Placental epithelial cell (primary cell): ENCODE results near the gene FKBP1B. TPM values are rescaled to one million over a fixed set of nuclear protein-coding genes. Genes with fewer than 3 reads are reported as not detected.

Experiments
- small RNA-seq: library from RNA; depleted of rRNA; stranded (forward); fragments of <200 nt; gene quantifications from one replicate; pipeline ENCODE3, GENCODE V24; 2012
- total RNA-seq: library from RNA; depleted of rRNA; stranded (reverse); fragments of >200 nt; gene quantifications from 2 replicates; pipeline ENCODE4 v1.2.3, GENCODE V29; 2012

FKBP1B gene
- total RNA-seq: 17.5 and 41.6 TPM in 2 replicates

DNA sequence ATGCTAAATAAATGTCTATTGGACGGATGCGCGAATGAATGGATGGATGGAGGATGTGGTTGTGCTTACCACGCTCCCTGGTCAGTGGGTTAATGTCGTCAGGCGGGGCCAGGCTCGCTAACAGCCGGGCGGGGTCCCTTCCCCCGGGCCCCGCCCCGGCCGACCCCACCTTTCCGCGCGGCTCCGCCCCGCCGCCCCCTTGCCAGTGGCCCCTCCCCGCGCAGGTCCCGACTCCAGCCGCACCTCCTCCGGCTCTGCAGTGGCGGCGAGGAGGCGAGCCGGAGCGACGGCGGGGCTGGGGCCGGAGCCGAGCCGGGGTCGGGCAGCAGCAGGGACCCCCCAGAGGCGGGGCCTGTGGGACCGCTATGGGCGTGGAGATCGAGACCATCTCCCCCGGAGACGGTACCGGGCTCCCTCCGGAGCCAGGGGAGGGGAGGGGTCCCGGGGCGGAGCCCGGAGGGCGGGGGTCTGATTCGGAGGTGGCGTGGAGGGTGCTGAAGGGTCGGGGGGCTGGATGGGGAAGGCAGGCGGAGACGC, at the start of gene FKBP1B:
Gene FKBP1B (plus strand): TSS at position 257 of the 537 bp plus-strand sequence. CDS start 109 bp downstream, at position 366.

DNA sequence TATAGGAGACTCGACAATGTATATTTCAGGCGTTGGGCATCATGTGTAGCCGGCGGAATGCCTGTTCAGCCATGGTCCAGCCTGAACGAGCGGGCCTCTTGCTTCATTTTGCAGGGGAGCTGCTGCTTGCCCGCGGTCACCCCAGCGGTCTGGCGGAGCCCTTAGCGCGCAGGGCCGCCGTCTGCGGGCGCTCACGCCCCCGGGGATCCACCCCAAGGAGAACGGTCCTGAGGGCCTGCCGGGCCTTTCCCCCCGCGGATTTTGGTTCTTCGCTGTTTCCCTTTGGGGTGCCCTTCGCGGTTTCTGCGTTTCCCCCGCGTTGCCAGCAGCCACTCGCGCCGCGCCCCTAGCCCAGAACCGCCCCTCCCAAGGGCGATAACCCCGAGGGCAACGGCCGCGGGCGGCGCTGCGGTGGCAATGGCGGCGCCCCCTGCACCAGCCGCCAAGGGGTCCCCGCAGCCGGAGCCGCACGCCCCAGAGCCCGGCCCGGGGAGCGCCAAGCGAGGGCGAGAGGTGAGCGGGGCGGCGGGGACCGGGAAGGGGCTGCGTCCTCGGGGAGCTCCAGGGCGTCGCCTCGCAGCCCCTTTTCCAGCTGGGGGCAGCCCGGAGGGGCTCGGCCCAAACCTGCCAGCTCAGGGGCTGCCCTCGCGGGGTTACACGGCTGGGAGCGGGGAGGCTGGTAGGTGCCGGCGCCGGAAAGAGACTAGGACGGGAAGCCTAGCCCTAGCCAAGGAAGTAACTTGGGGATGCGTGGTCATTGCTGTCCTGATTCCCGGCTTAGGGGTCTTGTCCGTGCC, 39.7 kb upstream of the FKBP1B start, which contains the start of gene MFSD2B:
Gene MFSD2B (plus strand): TSS at position 406 of the 797 bp plus-strand sequence. CDS start 12 bp downstream, at position 418.

GRCh38 chr2:24046930-24047702, 2.4 kb upstream of the FKBP1B start, which contains the start of gene WDCP:
Gene WDCP (minus strand): TSS chr2:24047391. CDS start chr2:24039494, 7,897 bp downstream.

GRCh38 chr2:24075915-24076848, 26.6 kb downstream of the FKBP1B start, which contains the start of gene SF3B6:
Gene SF3B6 (minus strand): TSS chr2:24076326. CDS start chr2:24076229, 97 bp downstream.

GRCh38 chr2:24084386-24085199, 35.1 kb downstream of the FKBP1B start, which contains the start of gene TP53I3:
Gene TP53I3 (minus strand): TSS chr2:24084834. CDS start chr2:24084326, 508 bp downstream.

Small RNA genes within 50 kb of the gene (small RNA-seq; reads per million reads assigned to genes)
- gene RNU6-370P: not detected

Other genes starting within 250 kb of the FKBP1B start
- 13.2 and 21.6 TPM in 2 replicates for gene ATAD2B, start 122.6 kb upstream of the FKBP1B start, total RNA-seq
- gene UBXN2A, start 109.3 kb upstream of the FKBP1B start, total RNA-seq: 11.1 and 14.5 TPM in 2 replicates
- under 0.01 TPM in 1 of 2 replicates, not detected in the other for gene MFSD2B, start 39.7 kb upstream of the FKBP1B start, total RNA-seq
- 5.1 and 9.1 TPM in 2 replicates for gene WDCP, start 2.4 kb upstream of the FKBP1B start, total RNA-seq
- gene SF3B6, start 26.6 kb downstream of the FKBP1B start, total RNA-seq: 102 and 156 TPM in 2 replicates
- gene TP53I3, start 35.1 kb downstream of the FKBP1B start, total RNA-seq: 171 and 188 TPM in 2 replicates
- gene PFN4, start 73.6 kb downstream of the FKBP1B start, total RNA-seq: 2.4 TPM in 2 replicates
- 5.1 and 13.7 TPM in 2 replicates for gene FAM228B, start 73.7 kb downstream of the FKBP1B start, total RNA-seq
- 1.6 and 3.9 TPM in 2 replicates for gene FAM228A, start 125.3 kb downstream of the FKBP1B start, total RNA-seq